Measurements from ENCODE around the gene ABCB10.

DNA sequence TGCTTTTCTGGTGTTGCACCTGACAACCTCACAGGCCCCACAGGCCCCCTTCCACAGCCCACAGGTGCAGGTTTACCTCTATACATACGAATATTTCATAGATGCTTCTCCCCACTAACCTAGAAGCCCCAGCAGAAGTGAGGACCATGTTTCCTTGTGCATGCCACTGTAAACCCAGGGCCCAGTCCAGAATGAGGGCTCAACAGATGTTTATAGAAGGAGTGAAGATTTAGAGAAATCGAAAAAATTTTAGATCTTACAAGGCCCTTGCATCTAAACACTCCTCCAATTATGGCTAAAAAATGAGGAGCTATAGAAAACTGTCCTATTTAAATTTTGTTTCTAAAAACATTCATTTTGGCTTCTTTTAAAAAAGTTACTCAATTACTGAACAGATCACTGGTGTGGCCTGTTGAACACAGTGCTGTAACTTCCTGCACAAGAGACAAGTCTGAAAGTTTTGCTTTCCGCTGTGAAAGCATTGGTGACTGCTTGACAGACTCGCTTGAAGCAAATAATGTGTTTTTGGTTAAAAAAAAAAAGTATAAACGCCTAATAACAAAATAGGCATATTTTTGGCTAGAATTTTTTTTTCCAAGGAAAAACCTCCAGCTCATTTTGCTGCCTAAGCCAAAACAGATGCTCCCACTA, 1.2 kb downstream of the ABCB10 start:
- TF ChIP-seq CTCF (IDR thresholded peaks at IDR 0.05) (no peak), POLR2A (IDR thresholded peaks at IDR 0.05) (no peak), EP300 (IDR thresholded peaks at IDR 0.05) (no peak)

Measured in ovary (tissue), 3 donors.